ENCODE results near the gene EHD4. TPM values are rescaled to one million over a fixed set of nuclear protein-coding genes. Genes with fewer than 3 reads are reported as not detected.

Gene EHD4
- total and polyA plus RNA-seq, 2 experiments from 2014 or later, result 27.3 to 34.7 TPM

DNA sequence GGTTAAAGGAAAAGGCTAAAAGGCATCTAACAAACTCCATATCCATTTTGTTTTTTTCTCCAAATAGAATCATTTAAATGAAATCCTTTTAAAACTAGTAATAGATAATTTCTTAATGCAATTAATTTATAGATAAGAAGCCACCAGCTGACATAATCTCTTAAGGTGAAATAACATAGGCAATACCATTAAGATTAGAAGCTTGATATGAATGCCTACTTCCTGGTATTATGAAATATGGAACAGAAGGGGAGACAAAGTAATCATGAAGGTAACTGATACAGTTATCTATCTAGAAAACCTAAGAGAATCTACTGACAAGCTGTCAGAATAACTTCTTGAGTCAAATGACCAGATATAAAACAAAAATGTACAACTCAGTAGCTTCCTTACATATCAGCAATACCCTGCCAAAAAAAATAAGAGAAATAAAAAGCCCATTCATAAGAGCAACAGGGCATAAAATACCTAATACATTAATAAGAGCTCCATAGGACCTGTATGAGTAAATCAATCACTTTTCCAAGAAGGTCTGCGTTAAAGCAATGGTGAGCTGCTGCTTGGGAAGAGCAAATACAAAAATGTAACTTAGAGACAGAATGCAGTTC, 10.7 kb downstream of the EHD4 start:
- 58% methylated on average over 1 of the region's 1 CpG for WGBS (ENCODE audit: low lambda C conversion rate, missing lambda C conversion rate)
- no peak overlapping the region for H3K4me3 ChIP-seq

DNA sequence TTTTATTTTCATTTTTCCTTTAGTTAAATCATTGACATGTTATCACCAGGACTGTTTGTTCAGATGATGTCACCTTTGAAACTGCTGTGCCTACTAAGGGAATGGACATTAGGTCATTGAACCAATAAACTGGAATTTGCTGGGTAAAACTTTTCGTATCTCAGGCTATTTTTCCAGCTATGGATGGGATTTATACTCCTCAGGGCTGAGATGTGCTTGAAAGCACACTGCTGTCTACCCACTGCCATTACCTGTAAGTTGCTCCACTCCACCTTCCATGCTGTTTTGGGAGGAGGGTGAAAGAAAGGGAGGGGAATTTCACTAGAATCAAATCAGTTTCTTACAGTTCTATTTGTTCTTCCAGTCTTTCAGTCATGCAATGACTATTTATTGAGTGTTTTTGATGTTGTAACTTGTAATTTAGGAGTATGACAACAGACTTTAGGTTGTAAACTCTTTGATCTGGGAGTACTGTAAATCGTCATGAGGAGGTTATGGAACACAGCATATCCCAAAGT, 11.3 kb downstream of the EHD4 start:
- Histone ChIP-seq H2AFZ (no peak overlapping the region), H3K79me2 (peaks cover 57% of the 10 kb centered on the region), H4K20me1 (ENCODE audit: insufficient read depth, poor library complexity, severe bottlenecking) (no peaks in the 10 kb centered on the region), H3K36me3 (replicated peaks; ENCODE audit: insufficient read depth, low read depth) (no peaks in the 10 kb centered on the region), H3K4me1 (ENCODE audit: insufficient read depth) (peaks cover 28% of the 10 kb centered on the region), H3K27ac (peak overlapping the region; percentile 91), H3K27me3 (no peaks in the 10 kb centered on the region), H3K4me2 (peak overlapping the region; percentile 56), H3K4me3 (no peak overlapping the region), H3K9me3 (ENCODE audit: low read depth) (no peaks in the 10 kb centered on the region), H3K9me2 (replicated peaks; ENCODE audit: insufficient read depth) (no peaks in the 10 kb centered on the region)
- DNase-seq (ENCODE audit: low spot score), result peak; percentile 66
- 20% methylated on average over 2 of the region's 2 CpGs for WGBS (ENCODE audit: low lambda C conversion rate, missing lambda C conversion rate)
- TF ChIP-seq EZH2 (IDR thresholded peaks at IDR 0.05; ENCODE audit: borderline replicate concordance), result no peak

More for the DNA sequence above, 10.7 kb downstream of the EHD4 start:
- no peaks in the 10 kb centered on the region for H4K20me1 ChIP-seq (ENCODE audit: insufficient read depth, poor library complexity, severe bottlenecking)
- peaks cover 60% of the 10 kb centered on the region for H3K79me2 ChIP-seq
- H2AFZ ChIP-seq, result no peak overlapping the region
- no peaks in the 10 kb centered on the region for H3K36me3 ChIP-seq (replicated peaks; ENCODE audit: insufficient read depth, low read depth)
- DNase-seq (ENCODE audit: low spot score), result no peak
- no peaks in the 10 kb centered on the region for H3K9me3 ChIP-seq (ENCODE audit: low read depth)
- TF ChIP-seq EZH2 (IDR thresholded peaks at IDR 0.05; ENCODE audit: borderline replicate concordance), result no peak
- TF ChIP-seq, protein P1, sequence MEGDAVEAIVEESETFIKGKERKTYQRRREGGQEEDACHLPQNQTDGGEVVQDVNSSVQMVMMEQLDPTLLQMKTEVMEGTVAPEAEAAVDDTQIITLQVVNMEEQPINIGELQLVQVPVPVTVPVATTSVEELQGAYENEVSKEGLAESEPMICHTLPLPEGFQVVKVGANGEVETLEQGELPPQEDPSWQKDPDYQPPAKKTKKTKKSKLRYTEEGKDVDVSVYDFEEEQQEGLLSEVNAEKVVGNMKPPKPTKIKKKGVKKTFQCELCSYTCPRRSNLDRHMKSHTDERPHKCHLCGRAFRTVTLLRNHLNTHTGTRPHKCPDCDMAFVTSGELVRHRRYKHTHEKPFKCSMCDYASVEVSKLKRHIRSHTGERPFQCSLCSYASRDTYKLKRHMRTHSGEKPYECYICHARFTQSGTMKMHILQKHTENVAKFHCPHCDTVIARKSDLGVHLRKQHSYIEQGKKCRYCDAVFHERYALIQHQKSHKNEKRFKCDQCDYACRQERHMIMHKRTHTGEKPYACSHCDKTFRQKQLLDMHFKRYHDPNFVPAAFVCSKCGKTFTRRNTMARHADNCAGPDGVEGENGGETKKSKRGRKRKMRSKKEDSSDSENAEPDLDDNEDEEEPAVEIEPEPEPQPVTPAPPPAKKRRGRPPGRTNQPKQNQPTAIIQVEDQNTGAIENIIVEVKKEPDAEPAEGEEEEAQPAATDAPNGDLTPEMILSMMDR (IDR thresholded peaks at IDR 0.05; ENCODE audit: poor library complexity), result no peak
- no peak for TF ChIP-seq EZH2phosphoT487 (IDR thresholded peaks at IDR 0.05; ENCODE audit: low read depth, severe bottlenecking, unreplicated experiment)
- H3K9me2 ChIP-seq (replicated peaks; ENCODE audit: insufficient read depth), result no peaks in the 10 kb centered on the region
- H3K4me2 ChIP-seq, result peak overlapping the region; percentile 56
- H3K27ac ChIP-seq, result peak overlapping the region; percentile 91
- peaks cover 23% of the 10 kb centered on the region for H3K4me1 ChIP-seq (ENCODE audit: insufficient read depth)
- no peaks in the 10 kb centered on the region for H3K27me3 ChIP-seq

DNA sequence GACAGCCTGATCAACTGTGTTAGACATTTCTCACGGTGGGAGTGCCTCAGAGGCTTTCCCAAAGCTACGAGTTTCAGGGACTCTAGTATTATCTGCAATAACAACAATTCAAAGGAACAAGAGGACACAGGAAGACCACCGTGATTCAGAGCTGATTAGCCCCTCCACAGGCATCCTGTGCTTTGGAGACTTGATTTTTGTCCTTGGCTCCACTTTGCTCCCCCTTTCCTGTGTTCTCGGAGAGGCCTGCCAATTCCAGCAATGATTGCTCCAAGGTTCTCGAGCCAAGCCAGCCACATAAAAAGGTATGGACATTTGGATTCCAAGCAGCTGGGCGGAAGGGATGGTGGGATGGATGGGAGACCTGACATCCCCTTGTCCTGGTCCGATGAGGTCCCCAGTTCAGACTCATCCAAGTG, 14.3 kb downstream of the EHD4 start:
- Histone ChIP-seq H3K9me2 (replicated peaks; ENCODE audit: insufficient read depth) (no peaks in the 10 kb centered on the region), H3K27me3 (no peaks in the 10 kb centered on the region), H3K4me3 (no peak overlapping the region), H4K20me1 (ENCODE audit: insufficient read depth, poor library complexity, severe bottlenecking) (no peaks in the 10 kb centered on the region), H3K79me2 (peaks cover 61% of the 10 kb centered on the region), H3K4me1 (ENCODE audit: insufficient read depth) (peaks cover 39% of the 10 kb centered on the region), H3K4me2 (peak overlapping the region; percentile 49), H3K9me3 (ENCODE audit: low read depth) (no peaks in the 10 kb centered on the region), H2AFZ (no peak overlapping the region), H3K27ac (peak overlapping the region; percentile 80), H3K36me3 (replicated peaks; ENCODE audit: insufficient read depth, low read depth) (no peaks in the 10 kb centered on the region)
- TF ChIP-seq EZH2 (IDR thresholded peaks at IDR 0.05; ENCODE audit: borderline replicate concordance), result no peak
- TF ChIP-seq, protein P1 (IDR thresholded peaks at IDR 0.05; ENCODE audit: poor library complexity), result no peak
- TF ChIP-seq EZH2phosphoT487 (IDR thresholded peaks at IDR 0.05; ENCODE audit: low read depth, severe bottlenecking, unreplicated experiment), result no peak
- DNase-seq (ENCODE audit: low spot score), result no peak
- WGBS (ENCODE audit: low lambda C conversion rate, missing lambda C conversion rate), result 74% methylated on average over 7 of the region's 7 CpGs

DNA sequence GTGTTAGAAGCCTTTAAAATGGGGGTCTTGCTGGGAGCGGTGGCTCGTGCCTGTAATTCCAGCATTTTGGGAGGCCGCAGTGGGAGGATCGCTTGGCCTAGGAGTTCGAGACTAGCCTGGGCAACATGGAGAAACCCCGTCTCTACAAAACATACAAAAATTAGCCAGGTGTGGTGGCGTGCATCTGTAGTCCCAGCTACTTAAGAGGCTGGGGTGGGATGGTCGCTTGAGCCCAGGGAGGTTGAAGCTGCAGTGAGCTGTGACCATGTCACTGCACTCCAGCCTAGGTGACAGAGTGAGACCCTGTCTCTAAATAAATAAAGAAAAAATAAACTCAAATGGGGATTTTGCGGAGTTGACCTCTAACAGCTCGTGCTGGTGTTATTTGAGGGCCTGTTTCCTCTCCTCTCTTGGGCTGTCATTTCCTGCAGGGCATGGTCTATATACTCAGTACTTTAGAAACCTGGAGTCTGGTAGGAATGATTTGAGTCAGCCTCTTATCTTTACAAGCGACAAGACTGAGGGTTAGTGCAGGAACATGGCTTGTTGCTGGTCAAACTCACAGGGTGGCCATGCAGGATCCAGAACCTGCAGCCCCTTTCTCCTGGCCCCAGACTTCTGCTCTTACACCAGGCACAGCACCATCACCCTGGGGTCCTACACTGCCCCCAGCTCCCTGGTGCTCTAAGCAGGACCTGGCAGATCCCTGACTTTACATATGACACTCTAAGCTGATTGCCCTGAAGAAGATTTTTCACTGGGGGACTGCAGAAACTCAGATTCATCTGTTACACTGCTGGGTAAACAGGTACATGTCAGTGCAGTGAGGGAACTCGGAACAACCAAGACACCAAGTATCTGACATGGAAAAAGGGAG, 15.1 kb downstream of the EHD4 start:
- DNase-seq (ENCODE audit: low spot score), result peak; percentile 47
- H3K9me2 ChIP-seq (replicated peaks; ENCODE audit: insufficient read depth), result no peaks in the 10 kb centered on the region
- peak overlapping the region; percentile 49 for H3K4me2 ChIP-seq
- H3K27me3 ChIP-seq, result no peaks in the 10 kb centered on the region
- H3K36me3 ChIP-seq (replicated peaks; ENCODE audit: insufficient read depth, low read depth), result no peaks in the 10 kb centered on the region
- H4K20me1 ChIP-seq (ENCODE audit: insufficient read depth, poor library complexity, severe bottlenecking), result no peaks in the 10 kb centered on the region
- no peak for TF ChIP-seq EZH2phosphoT487 (IDR thresholded peaks at IDR 0.05; ENCODE audit: low read depth, severe bottlenecking, unreplicated experiment)
- TF ChIP-seq, protein P1 (IDR thresholded peaks at IDR 0.05; ENCODE audit: poor library complexity), result no peak
- TF ChIP-seq EZH2 (IDR thresholded peaks at IDR 0.05; ENCODE audit: borderline replicate concordance), result no peak
- no peak overlapping the region for H2AFZ ChIP-seq
- H3K27ac ChIP-seq, result peak overlapping the region; percentile 80
- H3K4me3 ChIP-seq, result no peak overlapping the region
- peaks cover 37% of the 10 kb centered on the region for H3K4me1 ChIP-seq (ENCODE audit: insufficient read depth)
- WGBS (ENCODE audit: low lambda C conversion rate, missing lambda C conversion rate), result 61% methylated on average over 12 of the region's 12 CpGs
- H3K9me3 ChIP-seq (ENCODE audit: low read depth), result no peaks in the 10 kb centered on the region
- peaks cover 61% of the 10 kb centered on the region for H3K79me2 ChIP-seq

Measured in hepatocyte (in vitro differentiated cells).